Body of pancreas (tissue), 4 donors: ENCODE results near the gene PTK6. TPM values are rescaled to one million over a fixed set of nuclear protein-coding genes. Genes with fewer than 3 reads are reported as not detected.
"Not testable (repeated sequence)": the region's sequence is repeated elsewhere in the genome, so short reads cannot be mapped to it uniquely, and the experiment has no call there.

Experiments used
- ATAC-seq: fragments of 150-250 bp; one replicate; pipeline ENCODE4 v1.9.1; 2016
- DNase-seq, 4 donors: peaks; one replicate each; pipeline ENCODE4 v3.0.0-alpha.2; 2019
- H3K27ac ChIP-seq, 4 donors: fragments of 200-600 bp; sonication (generic); 1 replicate in 3 of 4; 2 replicates in 1 of 4; pipeline versions ENCODE4 v1.5.1 to v1.6.1; 2016 to 2019; ENCODE audit warnings: mild to moderate bottlenecking in 1 of 4, mixed read lengths in 1 of 4, moderate library complexity in 1 of 4
- H3K27me3 ChIP-seq, 2 donors: fragments of 200-600 bp; sonication (generic); one replicate each; pipeline ENCODE4 v1.6.0; 2016; ENCODE audit warnings: mild to moderate bottlenecking in 1 of 2
- H3K36me3 ChIP-seq, 2 donors: fragments of 200-600 bp; sonication (generic); replicated peaks in 1 of 2; 2 replicates each; pipeline ENCODE4 v1.5.1; 2016; ENCODE audit warnings: low read depth in 2 of 2; ENCODE audit not compliant: insufficient read depth in 1 of 2
- H3K4me1 ChIP-seq: fragments of 200-600 bp; sonication (generic); one replicate; pipeline ENCODE4 v1.6.0; 2016
- H3K4me3 ChIP-seq, 2 donors: fragments of 200-600 bp; sonication (generic); 1 replicate in 1 of 2; 2 replicates in 1 of 2; pipeline ENCODE4 v1.5.1; 2016 to 2019
- H3K9me3 ChIP-seq, 3 donors: fragments of 200-600 bp; sonication (generic); 1 replicate in 2 of 3; 2 replicates in 1 of 3; pipeline ENCODE4 v1.5.1; 2016
- CTCF ChIP-seq, 7 experiments: fragments of 450-650 bp in 4 of 7; fragments of 200-600 bp in 3 of 7; sonication (generic) in 3 of 7; IDR thresholded peaks; one replicate each; pipeline ENCODE4 v1.5.1; 2016 to 2019; ENCODE audit warnings: antibody characterized with exemption in 7 of 7
- POLR2A ChIP-seq, 3 donors: fragments of 450-650 bp; IDR thresholded peaks; one replicate each; pipeline ENCODE4 v1.6.1; 2016; ENCODE audit warnings: antibody characterized with exemption in 3 of 3, mild to moderate bottlenecking in 2 of 3
- WGBS, 2 donors: methylation state at CpG; one replicate each; pipeline ENCODE4 v1.1.5; 2017; 5-methylcytosine and 5-hydroxymethylcytosine counted together
- intact Hi-C: fragments of 100-400 bp; cut with DNase I; formaldehyde crosslinking; loops from one replicate; pipeline ENCODE4 v1.15.1; 2023
- total RNA-seq, 2 donors: library from RNA; depleted of rRNA; stranded (reverse); fragments of >200 nt; gene quantifications; one replicate each; pipeline ENCODE4 v1.1.0, GENCODE V29; 2016

PTK6 gene
- total RNA-seq, 2 donors from 2014 or later: 3.0 to 5.4 TPM

- TF ChIP-seq POLR2A (IDR thresholded peaks at IDR 0.05): no peak
- no peak for TF ChIP-seq CTCF (IDR thresholded peaks at IDR 0.05)
- H3K4me1 ChIP-seq: peaks cover 24% of the 10 kb centered on the region
- WGBS, 2 donors: 72 to 86% methylated on average over 8 to 31 of the region's 32 CpGs
- peak overlapping the region in 2 of 4 donors; percentile 90 to 99 for H3K27ac ChIP-seq
- intact Hi-C loops: no loop called here
- ATAC-seq (no peak), DNase-seq (peak in 1 of 4 donors; percentile 18)
- no peaks in the 10 kb centered on the region for H3K27me3 ChIP-seq
- no peaks in the 10 kb centered on the region for H3K9me3 ChIP-seq
- no peak overlapping the region for H3K4me3 ChIP-seq
- H3K36me3 ChIP-seq: no peaks in the 10 kb centered on the region
Observed at GRCh38 chr20:63518946-63519667, 18.1 kb downstream of the PTK6 start.

GRCh38 chr20:63518351-63518861 lies 18.8 kb downstream of the PTK6 start:
- ATAC-seq: no peak
- WGBS, 2 donors: 75 to 82% methylated on average over 4 to 20 of the region's 20 CpGs
- intact Hi-C loops: no loop called here
- no peak overlapping the region for H3K4me3 ChIP-seq
- H3K36me3 ChIP-seq: no peaks in the 10 kb centered on the region
- no peak overlapping the region for H3K27ac ChIP-seq
- no peaks in the 10 kb centered on the region for H3K27me3 ChIP-seq
- H3K4me1 ChIP-seq: peaks cover 24% of the 10 kb centered on the region
- H3K9me3 ChIP-seq: no peaks in the 10 kb centered on the region
- DNase-seq: no peak
- no peak for TF ChIP-seq CTCF (IDR thresholded peaks at IDR 0.05)
- no peak for TF ChIP-seq POLR2A (IDR thresholded peaks at IDR 0.05)

GRCh38 chr20:63517376-63518309 lies 19.5 kb downstream of the PTK6 start:
- H3K27ac ChIP-seq: no peak overlapping the region
- DNase-seq: no peak
- WGBS, 2 donors: 86 to 92% methylated on average over 17 to 32 of the region's 32 CpGs
- no peaks in the 10 kb centered on the region for H3K9me3 ChIP-seq
- H3K4me3 ChIP-seq: no peak overlapping the region
- no peak for ATAC-seq
- H3K4me1 ChIP-seq: peaks cover 24% of the 10 kb centered on the region
- TF ChIP-seq CTCF (IDR thresholded peaks at IDR 0.05) (no peak), POLR2A (IDR thresholded peaks at IDR 0.05) (no peak)
- H3K27me3 ChIP-seq: peaks cover 0 to 1% of the 10 kb centered on the region in 2 donors
- H3K36me3 ChIP-seq: no peaks in the 10 kb centered on the region
- intact Hi-C loops: no loop called here

- H3K27me3 ChIP-seq, DNase-seq, H3K27ac ChIP-seq, intact Hi-C loops, H3K36me3 ChIP-seq, H3K4me3 ChIP-seq, H3K4me1 ChIP-seq, H3K9me3 ChIP-seq, ATAC-seq: not testable (repeated sequence)
- WGBS, 2 donors: 72 to 76% methylated on average over 10 of the region's 10 CpGs
Observed at GRCh38 chr20:63514520-63514919, 22.7 kb downstream of the PTK6 start.

GRCh38 chr20:63513207-63513606 lies 24.0 kb downstream of the PTK6 start:
- ATAC-seq (no peak), DNase-seq (no peak)
- Histone ChIP-seq H3K9me3 (no peaks in the 10 kb centered on the region), H3K27me3 (peaks cover 0 to 5% of the 10 kb centered on the region in 2 donors), H3K4me1 (no peaks in the 10 kb centered on the region), H3K27ac (no peak overlapping the region), H3K36me3 (no peaks in the 10 kb centered on the region), H3K4me3 (no peak overlapping the region)
- intact Hi-C loops: no loop called here
- TF ChIP-seq POLR2A (IDR thresholded peaks at IDR 0.05) (no peak), CTCF (IDR thresholded peaks at IDR 0.05) (no peak)
- WGBS, 2 donors: 81 to 83% methylated on average over 3 of the region's 3 CpGs
